HG03135 (cell line): ENCODE data around the gene ARHGAP33.
A peak's percentile ranks its signal among the peaks of the same experiment; 100 is the strongest.

ENCODE experiments used
- ATAC-seq: cut with Tn5 transposase; IDR thresholded peaks from one replicate; pipeline ENCODE4 v1.9.1; 2021; ENCODE audit warnings: mild to moderate bottlenecking, moderate library complexity; ENCODE audit not compliant: unreplicated experiment

Gene ARHGAP33

DNA sequence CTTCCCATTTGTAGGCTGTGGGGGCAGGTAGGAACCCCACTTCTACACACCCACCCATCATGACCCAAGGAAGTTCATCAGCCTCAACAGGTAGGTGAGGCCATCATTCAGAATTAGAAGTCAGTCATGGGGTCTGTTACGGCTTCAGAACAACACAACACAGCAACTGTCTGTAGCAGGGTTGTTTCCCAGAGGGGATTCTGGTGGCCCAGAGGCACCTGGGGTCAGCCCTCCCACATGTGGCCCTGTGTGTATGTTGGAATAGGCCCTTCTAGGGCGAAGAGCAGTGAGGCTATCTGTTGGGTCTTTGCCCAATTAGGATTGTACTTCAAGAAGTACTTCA is 36.5 kb upstream of the ARHGAP33 start:
- ATAC-seq: no peak

DNA sequence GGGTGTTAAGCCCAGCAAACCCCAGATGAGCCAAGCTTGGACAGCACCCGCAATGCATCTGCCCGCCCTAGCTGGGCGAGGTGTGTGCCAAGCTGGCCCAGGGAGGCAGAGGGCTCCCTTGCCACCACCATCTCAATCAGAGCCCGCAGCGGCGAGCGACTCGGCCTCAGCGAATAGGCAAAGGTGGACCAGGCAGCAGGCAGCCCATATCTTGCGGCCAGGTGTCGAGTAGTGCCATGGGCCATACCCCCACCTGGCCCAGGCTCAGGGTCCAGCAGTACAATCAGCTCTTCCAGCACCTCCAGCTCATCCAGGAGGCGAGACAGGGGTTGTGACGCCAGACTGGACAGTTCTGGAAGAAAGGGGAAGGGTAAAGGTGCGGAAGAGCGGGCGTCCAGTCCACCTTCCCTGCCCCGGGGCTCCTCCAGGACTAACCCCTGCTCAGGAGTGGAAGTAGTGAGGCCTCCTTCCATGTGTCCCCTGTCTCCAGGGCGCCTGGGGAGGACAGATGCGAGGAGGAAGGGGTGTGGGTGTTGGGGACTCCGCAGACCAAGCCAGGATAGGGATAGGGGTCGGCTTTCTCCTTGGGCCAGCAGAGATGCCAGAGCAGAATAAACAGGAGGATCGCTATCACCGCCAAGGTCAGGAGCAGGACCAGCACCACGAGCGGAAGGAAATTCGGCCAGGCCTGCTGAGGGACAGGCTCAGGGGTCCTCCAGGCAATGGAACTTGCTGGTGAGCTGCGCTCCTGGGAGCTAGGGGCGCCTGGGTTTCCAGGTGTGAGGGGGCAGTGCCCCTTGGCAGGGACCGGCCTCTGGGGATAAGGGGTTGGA is 35.9 kb upstream of the ARHGAP33 start:
- no peak for ATAC-seq

DNA sequence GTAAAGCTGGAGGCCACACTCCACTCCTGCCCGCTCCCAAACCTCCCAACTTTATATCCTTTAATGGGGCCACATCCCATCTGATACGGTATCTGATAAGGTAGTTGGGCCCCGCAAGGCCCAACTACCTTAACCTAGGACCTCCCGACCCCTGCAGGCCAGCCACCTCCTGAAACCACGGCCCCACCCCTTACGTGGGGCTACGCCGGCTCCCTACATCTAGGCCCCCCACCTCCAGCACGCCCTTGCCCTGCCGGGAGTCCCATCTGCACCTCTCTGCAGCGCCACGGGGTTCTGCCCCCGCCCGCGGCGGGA is 35.3 kb upstream of the ARHGAP33 start:
- ATAC-seq: no peak

DNA sequence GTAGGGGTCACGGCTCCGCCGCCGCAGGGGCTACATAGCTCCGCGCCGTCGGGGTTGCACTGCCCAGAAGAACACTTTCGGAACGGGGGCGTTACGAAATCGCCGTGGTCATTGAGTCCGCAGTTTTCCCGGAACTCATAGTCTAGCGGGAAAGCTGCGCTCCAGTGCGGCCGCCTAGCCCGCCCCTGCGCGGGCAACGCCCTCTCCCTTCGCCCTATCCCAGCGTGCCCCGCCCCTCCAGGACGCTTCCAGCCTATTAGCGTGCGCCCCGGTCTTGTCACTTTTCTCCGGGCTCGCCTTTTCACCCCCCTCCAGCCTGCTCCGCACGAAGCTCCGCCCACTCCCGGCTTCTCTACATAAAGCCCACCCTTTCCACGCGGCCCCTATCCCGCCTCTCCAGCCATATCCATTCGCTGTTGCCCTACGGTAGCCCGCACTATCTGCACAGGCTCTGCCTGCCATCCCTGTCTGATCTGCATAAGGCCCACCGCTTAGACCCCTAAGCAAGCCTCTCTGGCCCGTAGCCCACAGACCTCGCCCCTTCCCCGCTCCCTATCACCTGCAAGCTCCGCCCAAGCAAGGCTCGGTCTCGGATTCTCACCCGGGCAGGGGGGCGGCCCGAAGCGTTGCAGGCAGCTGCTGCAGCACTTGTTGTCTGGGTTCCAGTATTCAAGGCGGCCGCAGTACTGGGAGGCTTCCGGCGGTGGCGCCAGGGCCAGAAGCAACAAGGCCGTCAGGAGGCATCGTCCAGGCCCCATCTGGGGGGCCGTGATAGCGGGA is 34.8 kb upstream of the ARHGAP33 start:
- ATAC-seq: peak; percentile 58

DNA sequence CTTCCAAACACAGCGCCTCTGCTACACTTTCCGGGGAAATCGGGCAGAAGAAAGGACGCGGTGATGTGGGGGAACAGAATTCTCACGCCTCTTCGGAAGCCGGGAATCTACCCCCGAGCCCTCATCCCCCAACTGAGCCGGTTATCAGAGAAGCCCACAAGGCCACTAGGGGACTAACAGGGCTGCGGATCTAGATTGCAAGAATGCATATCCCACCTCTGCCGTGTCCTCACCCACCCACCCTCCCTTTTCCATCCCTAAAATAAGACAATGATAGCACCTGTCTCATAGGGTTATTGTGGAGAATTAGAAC is 34.2 kb upstream of the ARHGAP33 start:
- ATAC-seq: no peak

DNA sequence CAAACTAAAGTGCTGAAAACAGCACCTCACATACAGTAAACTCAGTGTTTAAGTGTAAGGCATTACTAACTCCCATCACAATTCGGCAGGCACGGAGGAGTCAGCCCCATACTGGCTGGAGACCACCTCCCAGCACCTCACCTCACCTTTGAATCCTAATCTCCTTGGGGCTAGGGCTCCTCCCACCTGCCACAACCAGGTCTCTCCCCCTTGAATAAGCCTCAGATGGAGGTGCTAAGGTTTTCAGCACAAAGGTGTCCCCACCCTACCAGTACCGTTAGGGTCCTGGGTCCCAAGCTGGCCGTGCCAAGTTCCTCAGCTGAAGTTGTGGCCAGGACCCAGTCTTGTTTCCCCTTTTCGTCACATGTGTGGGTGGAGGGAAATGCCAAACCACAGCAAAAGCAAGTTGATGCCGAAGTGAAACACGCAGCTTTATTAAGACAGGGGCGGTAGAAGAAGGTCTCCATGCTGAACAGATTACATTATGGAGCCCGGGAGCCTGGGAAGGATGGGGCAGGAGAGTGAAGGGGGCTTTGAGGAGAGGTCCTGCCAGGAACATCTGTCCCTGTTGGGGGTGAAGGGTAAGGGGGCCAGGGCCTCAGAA is 33.1 kb upstream of the ARHGAP33 start, which contains the start of gene IGFLR1:
TSS of gene IGFLR1 (minus strand) at position 332 of the 604 bp plus-strand sequence. CDS start 1,272 bp downstream, outside the sequence.
- ATAC-seq: no peak

DNA sequence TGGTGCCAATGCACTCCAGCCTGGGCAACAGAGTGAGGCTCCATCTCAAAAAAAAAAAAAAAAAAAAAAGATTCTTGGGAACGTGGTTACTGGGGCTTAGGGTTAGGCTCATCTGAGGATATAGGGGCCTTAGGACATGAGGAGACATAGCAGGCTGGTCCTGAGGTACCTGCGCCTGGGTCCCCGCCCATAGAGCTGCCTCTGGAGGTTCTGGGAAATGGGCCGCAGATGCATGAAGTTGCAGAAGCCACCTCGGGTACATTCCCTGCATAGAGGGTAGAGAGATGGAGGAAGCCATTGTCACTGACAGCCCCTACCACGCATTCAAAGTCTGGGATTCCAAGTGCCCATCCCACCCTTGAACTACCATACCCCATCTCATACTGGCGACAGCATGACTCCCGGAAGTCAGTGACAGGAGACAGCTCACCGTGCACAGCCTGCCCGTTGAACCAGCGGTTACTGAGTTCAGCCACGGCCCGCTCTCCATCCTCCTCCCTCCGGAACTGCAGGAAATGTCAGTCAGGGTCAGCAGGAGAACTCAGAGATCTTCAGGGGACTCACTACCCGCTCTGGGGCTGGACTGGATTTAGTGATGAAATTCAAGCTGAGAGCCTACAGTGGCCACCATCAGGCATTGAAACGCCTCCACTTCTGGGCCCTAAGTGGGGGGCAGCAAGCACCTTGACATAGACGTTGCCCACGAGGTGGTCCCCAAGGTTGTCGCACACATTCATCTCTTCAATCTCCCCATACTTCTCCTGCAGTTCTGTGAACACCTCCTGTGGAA is 31.5 kb upstream of the ARHGAP33 start:
- ATAC-seq: no peak

DNA sequence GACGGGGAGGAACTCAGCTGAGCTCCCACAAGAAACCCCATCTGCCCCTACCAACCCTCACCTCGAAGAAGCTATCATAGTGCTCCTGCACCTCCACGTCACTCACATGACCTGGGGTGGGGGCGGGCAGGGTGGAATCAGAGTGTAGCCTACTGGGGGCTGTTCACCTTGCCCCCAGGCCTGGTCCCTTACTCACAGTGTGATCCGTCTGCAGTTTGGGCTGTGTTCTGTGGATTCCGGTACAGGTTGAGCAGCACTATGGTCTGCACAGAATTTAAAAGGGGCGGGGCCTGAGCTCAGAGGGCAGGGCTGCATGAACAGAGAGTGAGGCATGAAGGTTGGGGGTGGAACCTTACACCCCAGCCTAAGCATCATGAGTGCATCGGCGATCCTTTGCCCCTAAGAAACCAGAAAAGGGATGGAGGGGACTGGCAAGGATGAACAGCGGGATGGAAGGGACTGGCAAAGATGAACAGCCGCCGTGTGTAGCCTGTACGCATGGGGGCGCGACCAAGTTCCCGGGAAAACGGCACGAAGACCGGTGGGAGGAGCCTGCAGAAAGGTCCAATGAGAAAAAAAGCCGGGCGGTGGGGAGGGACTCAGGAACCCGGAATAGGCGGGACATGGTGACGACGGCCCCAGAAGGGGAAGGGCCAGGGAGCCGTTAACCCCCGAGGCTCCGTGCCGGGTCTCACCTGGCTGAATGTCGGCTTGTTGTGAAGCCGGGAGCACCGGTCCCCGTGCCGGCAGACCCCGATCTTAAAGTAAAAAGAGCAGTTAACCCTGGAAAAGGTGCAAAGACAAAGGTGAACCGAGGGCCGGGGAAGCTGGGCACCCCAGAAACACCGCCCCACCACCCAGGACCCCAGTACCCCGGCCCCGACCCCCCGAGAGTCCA is 30.7 kb upstream of the ARHGAP33 start:
- ATAC-seq: peak; percentile 36

DNA sequence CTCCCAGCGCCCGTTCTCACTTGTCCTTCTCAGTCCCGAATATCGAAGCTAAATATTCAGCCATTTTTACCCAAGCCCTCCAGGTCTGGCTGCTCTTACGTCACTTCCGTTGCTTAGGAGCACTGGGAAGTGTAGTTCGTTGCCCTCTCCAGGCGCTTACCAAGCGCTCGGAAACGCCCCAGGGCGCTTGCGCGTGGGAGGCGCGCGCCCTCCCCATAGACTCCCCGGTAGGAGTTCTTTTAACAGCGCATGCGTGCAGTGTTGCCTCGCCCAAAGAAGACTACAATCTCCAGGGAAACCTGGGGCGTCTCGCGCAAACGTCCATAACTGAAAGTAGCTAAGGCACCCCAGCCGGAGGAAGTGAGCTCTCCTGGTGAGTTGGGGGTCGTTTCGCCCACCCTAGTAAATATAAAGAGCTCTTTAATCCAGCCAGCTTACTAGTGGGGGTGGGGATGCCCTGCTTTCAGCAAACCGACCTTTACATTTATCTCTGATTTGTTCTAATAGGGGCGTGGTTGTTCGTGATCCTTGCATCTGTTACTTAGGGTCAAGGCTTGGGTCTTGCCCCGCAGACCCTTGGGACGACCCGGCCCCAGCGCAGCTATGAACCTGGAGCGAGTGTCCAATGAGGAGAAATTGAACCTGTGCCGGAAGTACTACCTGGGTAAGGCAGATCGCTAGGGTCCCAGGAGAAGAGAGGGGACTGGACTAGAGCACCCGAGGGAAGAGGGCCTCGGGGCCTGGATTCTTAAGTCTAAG is 29.9 kb upstream of the ARHGAP33 start, which contains the start of the genes PSENEN and U2AF1L4:
TSS of gene PSENEN (plus strand) at position 324 of the 759 bp plus-strand sequence. CDS start at position 604, 280 bp downstream.
TSS of gene U2AF1L4 (minus strand) at position 91 of the 759 bp plus-strand sequence. CDS start at position 64, 27 bp downstream.
- peak; percentile 42 for ATAC-seq

DNA sequence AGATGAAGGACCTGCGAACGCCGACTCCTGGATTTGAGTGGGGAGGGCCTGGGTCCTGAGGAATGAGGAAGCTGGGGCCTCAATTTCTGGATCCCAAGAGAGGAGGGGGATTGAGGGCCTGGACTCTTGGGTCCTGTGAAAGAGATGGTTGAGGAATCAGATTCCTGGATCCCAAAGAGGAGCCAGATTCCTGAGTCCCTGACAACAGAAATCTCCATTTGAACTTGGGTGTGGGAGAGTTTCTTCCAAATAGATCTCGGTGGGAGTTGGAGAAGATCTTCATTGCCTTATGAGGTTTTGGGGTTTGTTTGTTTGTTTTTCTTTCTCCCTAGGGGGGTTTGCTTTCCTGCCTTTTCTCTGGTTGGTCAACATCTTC is 29.3 kb upstream of the ARHGAP33 start:
- ATAC-seq: no peak

DNA sequence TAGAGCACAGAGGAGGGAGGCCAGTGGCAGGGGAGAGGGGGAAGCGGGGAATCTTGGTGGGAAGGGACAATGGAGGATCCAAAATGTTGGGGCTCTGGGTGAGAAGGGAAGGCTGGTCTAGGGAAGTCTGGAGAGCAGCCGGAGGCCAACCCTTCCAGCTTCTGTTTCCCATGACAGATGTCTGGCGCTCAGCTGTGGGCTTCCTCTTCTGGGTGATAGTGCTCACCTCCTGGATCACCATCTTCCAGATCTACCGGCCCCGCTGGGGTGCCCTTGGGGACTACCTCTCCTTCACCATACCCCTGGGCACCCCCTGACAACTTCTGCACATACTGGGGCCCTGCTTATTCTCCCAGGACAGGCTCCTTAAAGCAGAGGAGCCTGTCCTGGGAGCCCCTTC is 28.8 kb upstream of the ARHGAP33 start:
- no peak for ATAC-seq

DNA sequence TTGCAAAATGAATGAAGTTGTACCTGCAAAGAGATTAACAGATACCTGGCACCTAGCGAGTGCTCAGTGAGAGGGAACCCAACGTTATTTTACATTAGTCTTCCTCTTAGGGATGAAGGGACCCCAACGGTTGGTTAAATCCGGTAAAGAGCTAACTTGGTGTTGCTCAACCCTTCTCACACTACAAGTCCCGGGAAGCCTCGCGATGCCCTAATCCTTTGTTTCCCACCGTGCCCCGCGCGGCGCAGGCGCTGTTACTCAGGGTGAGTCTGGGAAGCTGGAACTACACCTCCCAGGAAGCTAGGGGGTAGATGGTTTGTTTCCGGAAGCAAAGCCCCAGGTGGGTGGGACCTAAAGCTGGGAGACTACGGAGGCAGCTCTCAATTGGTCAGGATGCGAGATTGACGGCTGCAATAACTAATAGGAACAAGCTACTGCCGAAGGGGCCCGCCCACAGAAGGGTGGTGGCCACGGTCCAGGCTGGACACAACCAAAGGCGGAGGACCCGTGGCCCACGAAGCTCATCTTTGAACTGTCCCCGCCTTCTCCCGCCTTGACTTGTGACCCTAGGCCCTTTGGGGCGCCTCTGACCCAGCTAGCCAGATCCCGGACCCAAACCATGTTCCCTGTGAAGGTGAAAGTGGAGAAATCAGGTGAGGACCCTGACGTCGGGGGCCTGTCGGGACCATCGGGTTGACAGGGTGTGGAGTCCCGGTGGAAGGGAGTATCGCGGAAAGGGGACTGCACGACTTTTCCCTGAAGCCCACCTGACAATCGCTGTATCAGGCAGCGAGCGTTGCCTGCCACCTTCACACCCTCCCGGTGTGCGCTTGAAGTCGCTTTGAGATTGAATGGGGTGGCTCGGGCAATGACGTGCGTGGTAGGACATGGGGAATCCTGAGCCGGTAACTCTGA is 27.0 kb upstream of the ARHGAP33 start, which contains the start of gene LIN37:
TSS of gene LIN37 (plus strand) at position 471 of the 915 bp plus-strand sequence. CDS start at position 620, 149 bp downstream.
- ATAC-seq: peak; percentile 71

DNA sequence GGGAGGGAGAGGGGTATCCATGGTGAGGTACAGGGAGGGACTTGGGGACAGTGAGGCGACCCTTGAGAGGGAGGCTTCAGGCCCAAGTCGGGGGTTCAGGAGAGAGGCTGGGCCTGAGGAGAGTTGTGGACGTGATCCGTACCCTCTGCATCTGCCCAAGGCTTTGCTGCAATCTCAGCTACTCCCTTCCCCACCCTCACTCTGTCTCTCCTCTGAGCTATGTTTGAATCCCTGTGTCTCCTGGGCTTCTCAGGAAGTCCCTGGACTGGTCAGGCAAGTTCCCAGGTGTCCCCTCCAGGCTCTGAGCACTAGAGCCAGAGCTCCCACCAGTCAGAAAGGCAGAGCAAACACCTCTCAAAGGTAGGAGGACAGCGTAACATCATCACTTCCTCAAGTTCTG is 25.2 kb upstream of the ARHGAP33 start:
- ATAC-seq: no peak

DNA sequence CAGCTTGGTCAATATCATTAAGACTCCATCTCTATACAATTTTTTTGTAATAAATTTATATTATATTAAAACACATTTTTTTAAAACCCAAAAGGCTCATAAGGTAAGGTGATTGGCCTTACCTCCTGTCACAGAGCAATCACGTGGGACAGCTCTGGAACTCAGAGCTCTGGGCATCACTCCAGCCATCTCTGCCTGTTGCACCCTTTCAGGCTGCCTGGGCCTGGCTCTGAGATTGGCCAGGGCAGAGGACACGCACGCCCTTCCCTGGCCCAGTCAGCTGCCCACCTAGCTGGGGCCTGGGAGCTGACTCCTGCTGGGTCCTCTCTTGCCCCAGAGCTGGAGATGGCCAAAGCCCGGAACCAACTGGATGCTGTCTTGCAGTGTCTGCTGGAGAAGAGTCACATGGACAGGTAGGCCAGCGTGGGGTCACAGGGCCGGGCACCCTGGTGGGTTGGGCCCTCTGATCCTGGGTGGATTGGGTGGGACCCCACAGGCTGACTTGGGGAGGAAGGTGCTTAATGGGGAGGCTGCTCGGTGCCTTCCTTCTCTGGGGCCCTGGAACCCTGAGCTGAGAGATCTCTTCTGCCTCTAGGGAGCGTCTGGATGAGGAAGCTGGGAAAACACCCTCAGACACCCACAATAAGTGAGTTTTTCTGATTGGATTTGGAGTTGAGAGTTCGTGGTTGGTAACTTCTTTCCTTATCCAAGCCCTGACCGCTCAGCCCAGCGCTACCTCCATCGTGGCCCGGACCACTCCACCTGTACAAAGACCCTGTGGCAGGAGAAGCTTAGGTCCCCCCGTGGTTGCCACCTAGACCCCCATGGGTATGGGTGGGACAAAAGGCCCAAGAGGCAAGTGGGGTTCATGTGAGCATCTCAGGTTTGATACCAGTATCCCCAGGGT is 23.3 kb upstream of the ARHGAP33 start:
- ATAC-seq: no peak

DNA sequence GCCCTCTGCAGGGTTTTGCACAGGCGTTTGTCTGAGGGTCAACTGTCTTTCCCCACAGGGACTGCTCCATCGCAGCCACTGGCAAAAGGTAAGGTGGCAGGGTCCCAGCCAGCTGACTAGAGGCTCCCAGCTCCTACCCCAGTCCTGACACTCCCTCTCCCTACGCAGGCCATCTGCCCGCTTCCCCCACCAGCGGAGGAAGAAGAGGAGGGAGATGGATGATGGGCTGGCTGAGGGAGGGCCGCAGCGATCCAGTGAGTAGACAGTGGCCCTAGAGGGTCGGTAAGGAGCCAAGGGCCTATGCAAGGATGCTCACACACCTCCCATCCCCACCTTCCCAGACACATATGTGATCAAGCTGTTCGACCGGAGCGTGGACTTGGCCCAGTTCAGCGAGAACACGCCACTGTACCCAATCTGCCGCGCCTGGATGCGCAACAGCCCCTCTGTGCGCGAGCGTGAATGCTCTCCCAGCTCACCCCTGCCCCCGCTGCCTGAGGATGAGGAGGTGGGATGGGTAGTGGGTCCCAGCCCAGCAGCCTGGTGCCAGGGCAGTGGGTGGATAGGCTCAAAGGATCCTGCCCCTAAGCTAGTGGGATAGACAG is 22.5 kb upstream of the ARHGAP33 start:
- ATAC-seq: no peak

DNA sequence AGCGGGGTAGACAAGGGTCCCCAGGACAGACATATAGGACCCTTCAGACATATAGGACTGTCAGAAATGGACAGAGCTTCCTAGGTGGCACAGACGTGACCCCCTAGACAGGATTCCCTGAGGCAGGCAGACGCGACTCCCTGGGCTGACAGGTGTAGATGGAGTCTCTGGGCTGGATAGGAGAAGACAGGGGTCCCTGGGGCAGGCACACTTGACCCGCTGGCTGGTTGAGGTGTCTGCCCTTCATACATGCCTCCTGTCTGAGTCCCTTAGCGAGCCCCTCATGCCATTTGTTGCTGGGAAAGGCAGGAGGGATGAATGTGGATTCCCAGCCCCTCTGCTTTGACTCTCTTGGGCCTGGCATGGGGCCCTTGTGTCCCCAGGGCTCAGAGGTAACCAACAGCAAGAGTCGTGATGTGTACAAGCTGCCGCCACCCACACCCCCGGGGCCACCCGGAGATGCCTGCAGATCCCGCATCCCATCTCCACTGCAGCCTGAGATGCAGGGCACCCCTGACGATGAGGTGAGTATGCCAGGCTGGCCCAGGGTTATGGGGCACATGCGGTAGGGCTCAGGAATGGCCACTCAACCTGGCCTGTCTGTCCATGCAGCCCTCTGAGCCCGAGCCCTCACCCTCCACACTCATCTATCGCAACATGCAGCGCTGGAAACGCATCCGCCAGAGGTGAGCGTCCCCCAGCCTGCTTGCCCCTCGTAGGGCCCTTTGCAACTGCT is 21.6 kb upstream of the ARHGAP33 start:
- no peak for ATAC-seq
